AG10803 (cell line): ENCODE data around the gene BET1L.

Experiments used
- DNase-seq: peaks from one replicate; pipeline ENCODE4 v3.0.0; 2010; ENCODE audit warnings: low read depth
- H3K4me3 ChIP-seq: 2 replicates; pipeline ENCODE4 v1.5.1; 2011; ENCODE audit warnings: mild to moderate bottlenecking, low read length, control low read depth
- TF ChIP-seq, protein P1 (sequence below): conservative IDR thresholded peaks from 2 replicates; pipeline ENCODE4 v1.5.1; 2011; ENCODE audit warnings: mild to moderate bottlenecking, low read length, control low read depth, inconsistent platforms

BET1L gene

DNA sequence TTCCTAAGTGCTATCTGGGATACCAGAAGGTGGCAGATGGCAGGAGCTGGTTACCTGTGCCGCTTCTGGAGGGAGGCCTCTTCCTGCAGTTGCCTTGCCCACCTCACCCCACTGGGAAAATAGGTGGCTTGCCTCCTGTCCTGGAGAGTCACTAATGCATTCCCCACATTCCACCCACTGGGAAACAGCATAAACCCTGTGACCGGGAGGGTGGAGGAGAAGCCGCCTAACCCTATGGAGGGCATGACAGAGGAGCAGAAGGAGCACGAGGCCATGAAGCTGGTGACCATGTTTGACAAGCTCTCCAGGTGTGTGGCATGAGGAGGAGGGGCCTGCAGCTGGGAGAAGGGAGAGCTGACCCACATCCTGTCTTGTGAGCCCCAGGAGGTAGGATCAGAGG lies 5.9 kb upstream of the BET1L start:
- no peak for DNase-seq
- H3K4me3 ChIP-seq: no peak overlapping the region
- TF ChIP-seq, protein P1, sequence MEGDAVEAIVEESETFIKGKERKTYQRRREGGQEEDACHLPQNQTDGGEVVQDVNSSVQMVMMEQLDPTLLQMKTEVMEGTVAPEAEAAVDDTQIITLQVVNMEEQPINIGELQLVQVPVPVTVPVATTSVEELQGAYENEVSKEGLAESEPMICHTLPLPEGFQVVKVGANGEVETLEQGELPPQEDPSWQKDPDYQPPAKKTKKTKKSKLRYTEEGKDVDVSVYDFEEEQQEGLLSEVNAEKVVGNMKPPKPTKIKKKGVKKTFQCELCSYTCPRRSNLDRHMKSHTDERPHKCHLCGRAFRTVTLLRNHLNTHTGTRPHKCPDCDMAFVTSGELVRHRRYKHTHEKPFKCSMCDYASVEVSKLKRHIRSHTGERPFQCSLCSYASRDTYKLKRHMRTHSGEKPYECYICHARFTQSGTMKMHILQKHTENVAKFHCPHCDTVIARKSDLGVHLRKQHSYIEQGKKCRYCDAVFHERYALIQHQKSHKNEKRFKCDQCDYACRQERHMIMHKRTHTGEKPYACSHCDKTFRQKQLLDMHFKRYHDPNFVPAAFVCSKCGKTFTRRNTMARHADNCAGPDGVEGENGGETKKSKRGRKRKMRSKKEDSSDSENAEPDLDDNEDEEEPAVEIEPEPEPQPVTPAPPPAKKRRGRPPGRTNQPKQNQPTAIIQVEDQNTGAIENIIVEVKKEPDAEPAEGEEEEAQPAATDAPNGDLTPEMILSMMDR: no peak

DNA sequence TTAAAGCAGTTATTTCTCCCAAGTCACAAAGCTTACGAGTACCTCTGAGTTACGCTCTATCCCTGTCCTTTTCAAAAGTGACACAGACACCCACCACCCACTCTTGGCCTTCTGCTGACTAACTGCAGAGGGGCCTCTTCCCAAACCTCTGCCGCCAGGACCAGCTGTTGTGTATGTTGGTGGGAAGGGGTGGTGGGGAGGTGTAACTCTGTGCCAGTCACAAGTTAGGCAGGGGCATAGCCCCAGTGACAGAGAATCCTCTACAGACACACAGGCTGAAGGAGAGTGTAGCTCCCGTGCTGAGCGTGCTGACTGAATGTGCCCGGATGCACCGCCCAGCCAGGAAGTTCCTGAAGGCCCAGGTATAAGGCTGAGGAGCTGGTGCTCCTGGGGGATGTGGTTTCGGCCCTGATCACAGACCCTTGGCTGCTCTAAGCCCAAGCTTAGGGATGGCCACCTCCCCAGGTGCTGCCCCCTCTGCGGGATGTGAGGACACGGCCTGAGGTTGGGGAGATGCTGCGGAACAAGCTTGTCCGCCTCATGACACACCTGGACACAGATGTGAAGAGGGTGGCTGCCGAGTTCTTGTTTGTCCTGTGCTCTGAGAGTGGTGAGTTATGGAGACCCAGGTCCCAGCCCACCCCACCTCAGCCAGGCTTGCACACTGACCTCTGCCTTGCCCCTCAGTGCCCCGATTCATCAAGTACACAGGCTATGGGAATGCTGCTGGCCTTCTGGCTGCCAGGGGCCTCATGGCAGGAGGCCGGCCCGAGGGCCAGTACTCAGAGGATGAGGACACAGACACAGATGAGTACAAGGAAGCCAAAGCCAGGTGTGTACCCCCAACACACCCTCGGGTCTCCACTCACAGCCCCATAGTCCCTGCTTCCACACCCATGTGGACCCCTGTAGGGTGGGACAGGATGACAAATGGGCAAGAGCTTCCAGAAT lies 5.2 kb upstream of the BET1L start:
- TF ChIP-seq, protein P1: no peak
- DNase-seq: no peak
- no peak overlapping the region for H3K4me3 ChIP-seq

DNA sequence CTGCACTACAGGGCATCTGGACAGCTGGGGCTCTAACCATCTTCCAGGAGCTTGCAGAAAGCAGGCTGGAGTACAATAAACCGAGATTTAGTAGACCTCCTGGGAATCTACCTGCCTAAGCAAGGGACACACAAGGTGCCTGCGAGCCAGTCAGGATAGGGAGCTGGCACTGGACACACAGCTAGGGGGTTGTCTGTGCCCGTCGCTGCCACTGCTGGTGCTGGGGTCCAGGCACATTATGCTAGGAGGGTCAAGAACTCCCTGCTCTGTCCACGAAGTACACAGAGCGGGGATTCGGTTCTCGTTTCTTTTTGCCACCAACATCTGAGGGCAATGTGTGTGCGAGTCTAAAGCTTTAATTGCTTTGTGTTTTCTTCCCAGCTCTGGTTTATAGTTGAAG lies 4.5 kb upstream of the BET1L start:
- no peak overlapping the region for H3K4me3 ChIP-seq
- TF ChIP-seq, protein P1: no peak
- DNase-seq: no peak

DNA sequence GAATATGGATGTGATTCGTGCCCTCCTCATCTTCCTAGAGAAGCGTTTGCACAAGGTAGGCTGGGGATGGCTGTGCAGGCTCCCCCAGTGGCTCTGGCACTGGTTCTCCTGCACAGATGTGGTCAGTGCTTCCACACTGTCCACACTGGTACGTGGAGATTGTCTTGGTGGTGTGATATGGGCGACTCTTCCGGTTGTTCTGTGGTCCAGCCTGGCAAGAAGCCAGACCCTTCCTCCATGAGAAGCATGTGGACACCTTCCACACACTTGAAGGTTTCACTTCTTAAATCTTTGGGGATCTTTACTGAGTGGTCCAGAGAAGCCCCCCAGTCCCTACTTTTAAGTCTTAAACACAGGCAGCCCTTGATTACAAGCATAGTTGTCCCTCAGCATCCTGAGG lies 4.1 kb upstream of the BET1L start:
- peak overlapping the region; percentile 99 for H3K4me3 ChIP-seq
- DNase-seq: no peak
- TF ChIP-seq, protein P1: no peak

DNA sequence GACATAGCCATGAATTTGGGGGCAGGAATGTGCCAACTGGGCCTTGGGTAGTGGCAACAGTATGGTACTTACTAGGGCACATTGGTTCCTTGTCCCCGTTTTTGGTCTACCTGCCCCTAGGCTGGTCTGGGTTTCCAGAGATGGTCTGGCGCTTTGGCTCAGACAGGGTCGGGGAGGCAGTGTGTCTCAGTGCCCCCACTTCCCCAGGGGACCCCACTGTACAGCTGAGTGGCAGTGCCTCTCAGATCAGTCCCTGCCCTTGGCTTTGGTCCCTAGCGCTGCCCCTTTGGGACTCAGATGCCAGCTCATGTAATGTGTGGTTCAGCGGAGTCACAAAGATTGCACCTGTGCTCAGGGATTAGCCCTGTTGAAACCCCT lies 3.6 kb upstream of the BET1L start:
- TF ChIP-seq, protein P1: no peak
- no peak for DNase-seq
- H3K4me3 ChIP-seq: peak overlapping the region; percentile 99

DNA sequence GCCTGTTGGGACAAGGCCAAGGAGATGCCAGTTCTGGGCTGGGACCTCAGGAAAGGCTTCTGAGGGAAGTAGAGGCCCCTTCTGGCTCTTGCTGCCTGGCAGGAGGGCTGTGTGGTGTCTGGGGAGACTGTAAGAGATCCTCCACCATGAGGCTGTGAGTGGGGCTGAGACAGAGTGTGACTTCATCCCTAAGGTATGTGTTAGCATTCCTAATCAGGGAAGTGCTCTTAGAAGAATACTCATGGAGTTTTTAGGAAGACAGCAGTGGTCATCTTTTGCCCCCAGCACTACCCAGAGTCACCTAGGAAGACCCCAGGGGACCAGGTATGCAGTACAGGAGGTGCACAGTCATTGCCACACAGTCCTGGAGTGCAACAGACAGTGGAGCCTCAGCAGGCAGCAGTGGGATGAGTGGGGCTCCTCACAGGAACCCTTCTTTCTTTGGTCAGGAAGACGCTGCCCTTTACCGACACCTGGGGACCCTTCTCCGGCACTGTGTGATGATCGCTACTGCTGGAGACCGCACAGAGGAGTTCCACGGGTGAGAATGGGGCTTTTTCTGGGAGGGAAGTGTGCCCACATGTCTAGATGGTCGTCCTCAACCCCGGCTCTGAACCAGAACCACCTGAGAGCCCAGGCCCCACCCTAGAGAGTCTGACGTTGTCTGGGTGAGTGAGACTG lies 3.1 kb upstream of the BET1L start:
- peak; percentile 87 for DNase-seq
- H3K4me3 ChIP-seq: peak overlapping the region; percentile 99
- TF ChIP-seq, protein P1: no peak
